HepG2 (cell line): ENCODE measurements around the gene CAPN13. TPM values are rescaled to one million over a fixed set of nuclear protein-coding genes. Genes with fewer than 3 reads are reported as not detected.

Experiments
- ATAC-seq: fragments of 200-7000 bp; cut with Tn5 transposase; 3 replicates; pipeline ENCODE4 v1.9.1; 2020; ENCODE audit warnings: mild to moderate bottlenecking, moderate library complexity
- BruUV-seq: library from RNA; stranded (reverse); fragments of 400-500 nt; replicated peaks from 2 replicates; lab custom pipeline; 2021; lab: Mats Ljungman, UMichigan
- CTCF ChIA-PET: fragments of 300-600 bp; formaldehyde crosslinking; extraction: SDS; loops from one replicate; lab custom pipeline; 2021; ENCODE audit warnings: low total read pairs, inconsistent platforms, low intra/inter-chr PET ratio; lab: Yijun Ruan, JAX
- POLR2A ChIA-PET: fragments of 350-600 bp; sonication (Branson Sonifier 250); formaldehyde crosslinking; loops from one replicate; lab custom pipeline; 2020; ENCODE audit warnings: antibody characterized with exemption, inconsistent platforms; lab: Yijun Ruan, JAX
- DNase-seq: peaks from one replicate; pipeline ENCODE4 v3.0.0-alpha.2; 2015; ENCODE audit warnings: low spot score
- FAIRE-seq: peaks from 3 replicates; lab custom pipeline; 2011; peaks lifted over from hg19 to GRCh38; lab: Jason Lieb, UNC
- H2AFZ ChIP-seq: one replicate; pipeline ENCODE4 v1.6.1; 2011; ENCODE audit warnings: low read length, inconsistent platforms
- H3K27ac ChIP-seq: fragments of 300-600 bp; 3 replicates; pipeline ENCODE4 v1.8.0; 2011; ENCODE audit warnings: mixed run types, mild to moderate bottlenecking, mixed read lengths, low read length, inconsistent platforms; ENCODE audit not compliant: insufficient read depth; ENCODE audit errors: extremely low read length
- H3K27me3 ChIP-seq, 2 experiments: fragments of 200-600 bp in 1 of 2; 2 replicates in 1 of 2; 3 replicates in 1 of 2; pipeline versions ENCODE4 v1.6.0 to v1.8.0; 2011; ENCODE audit warnings: low read length in 2 of 2, mild to moderate bottlenecking in 2 of 2, moderate library complexity in 2 of 2, inconsistent platforms in 1 of 2; ENCODE audit not compliant: insufficient read depth in 2 of 2, control insufficient read depth in 1 of 2
- H3K36me3 ChIP-seq, 2 experiments: fragments of 200-600 bp in 1 of 2; replicated peaks in 1 of 2; 2 replicates in 1 of 2; 3 replicates in 1 of 2; pipeline versions ENCODE4 v1.5.1 to v1.8.0; 2011; ENCODE audit warnings: low read length in 2 of 2, inconsistent platforms in 1 of 2; ENCODE audit not compliant: insufficient read depth in 2 of 2, control insufficient read depth in 1 of 2
- H3K4me1 ChIP-seq: 2 replicates; pipeline ENCODE4 v1.5.1; 2012; ENCODE audit warnings: low read length, inconsistent platforms; ENCODE audit not compliant: insufficient read depth
- H3K4me2 ChIP-seq: 2 replicates; pipeline ENCODE4 v1.6.0; 2011; ENCODE audit warnings: low read depth, low read length, inconsistent platforms
- H3K4me3 ChIP-seq, 3 experiments: fragments of 200-600 bp in 1 of 3; sonication (generic), shearing (Covaris generic) in 1 of 3; replicated peaks in 1 of 3; 2 replicates each; pipeline ENCODE4 v1.5.1; 2011 to 2016; ENCODE audit warnings: low read length in 3 of 3, inconsistent platforms in 2 of 3, low read depth in 2 of 3, mild to moderate bottlenecking in 2 of 3, control low read depth in 1 of 3, mixed read lengths in 1 of 3; ENCODE audit not compliant: insufficient read depth in 1 of 3
- H3K79me2 ChIP-seq: one replicate; pipeline ENCODE4 v1.6.1; 2011; ENCODE audit warnings: low read length, inconsistent platforms; ENCODE audit not compliant: insufficient read depth
- H3K9ac ChIP-seq: 2 replicates; pipeline ENCODE4 v1.6.0; 2011; ENCODE audit warnings: mild to moderate bottlenecking, low read depth, low read length, inconsistent platforms; ENCODE audit not compliant: insufficient read depth
- H3K9me3 ChIP-seq: 2 replicates; pipeline ENCODE4 v1.5.1; 2012; ENCODE audit warnings: mild to moderate bottlenecking, low read length
- H4K20me1 ChIP-seq: 2 replicates; pipeline ENCODE4 v1.6.0; 2011; ENCODE audit warnings: inconsistent platforms, mild to moderate bottlenecking, low read length, moderate library complexity; ENCODE audit not compliant: insufficient read depth
- ARHGAP35 ChIP-seq: sonication (generic); formaldehyde crosslinking; IDR thresholded peaks from 2 replicates; pipeline ENCODE4 v1.9.0; 2022; ENCODE audit warnings: mild to moderate bottlenecking, inconsistent platforms, moderate library complexity, missing genetic modification reagents, borderline replicate concordance
- CBX1 ChIP-seq: IDR thresholded peaks from one replicate; pipeline ENCODE4 v1.6.1; 2016; ENCODE audit warnings: antibody characterized with exemption, low read depth
- CEBPB ChIP-seq: IDR thresholded peaks from 2 replicates; pipeline ENCODE4 v1.6.1; 2011; ENCODE audit warnings: low read depth, low read length, improper control_type of control experiment, borderline replicate concordance
- ERF ChIP-seq: IDR thresholded peaks from 2 replicates; pipeline ENCODE4 v1.6.1; 2018; ENCODE audit warnings: missing biosample characterization, missing genetic modification reagents
- FOXP4 ChIP-seq: sonication (generic); formaldehyde crosslinking; IDR thresholded peaks from 2 replicates; pipeline ENCODE4 v1.4.0; 2020; ENCODE audit warnings: missing genetic modification reagents
- HMGXB4 ChIP-seq, 2 experiments: sonication (generic) in 1 of 2; formaldehyde crosslinking in 1 of 2; IDR thresholded peaks; 2 replicates each; pipeline versions ENCODE4 v1.4.0 to v1.6.1; 2018 to 2020; ENCODE audit warnings: missing genetic modification reagents in 2 of 2, borderline replicate concordance in 1 of 2, low read depth in 1 of 2, mild to moderate bottlenecking in 1 of 2, missing biosample characterization in 1 of 2
- PRMT3 ChIP-seq: sonication (generic); formaldehyde crosslinking; IDR thresholded peaks from 2 replicates; pipeline ENCODE4 v1.8.1; 2022; ENCODE audit warnings: low read depth, mild to moderate bottlenecking, moderate library complexity, missing genetic modification reagents, borderline replicate concordance
- RAD21 ChIP-seq: fragments of 450-650 bp; formaldehyde crosslinking; IDR thresholded peaks from 2 replicates; pipeline ENCODE4 v1.5.0; 2020; ENCODE audit warnings: mild to moderate bottlenecking
- U2AF2 ChIP-seq: fragments of 200-400 bp; formaldehyde crosslinking; IDR thresholded peaks from 2 replicates; pipeline ENCODE4 v1.6.1; 2017; ENCODE audit warnings: low read depth, mild to moderate bottlenecking, low read length
- ZBTB34 ChIP-seq: sonication (generic); formaldehyde crosslinking; IDR thresholded peaks from 2 replicates; pipeline ENCODE4 v1.8.0; 2022; ENCODE audit warnings: mild to moderate bottlenecking, missing genetic modification reagents
- WGBS: methylation state at CpG from one replicate; pipeline ENCODE4 v1.1.6; 2017; ENCODE audit warnings: low lambda C conversion rate; 5-methylcytosine and 5-hydroxymethylcytosine counted together
- in situ Hi-C: cut with HindIII; loops from 2 replicates; pipeline ENCODE4 v1.10.0; 2017; ENCODE audit warnings: low pct_unique_long_range_greater_than_20kb; ENCODE audit not compliant: extremely low pct_ligation_motif_present
- intact Hi-C: fragments of 100-400 bp; cut with micrococcal nuclease; formaldehyde crosslinking; loops from one replicate; pipeline ENCODE4 v1.10.0; 2022; ENCODE audit not compliant: unreplicated experiment
- polyA plus RNA-seq, 8 experiments: library from polyadenylated mRNA; depleted of rRNA in 3 of 8; stranded (reverse) in 7 of 8; unstranded in 1 of 8; fragments of >200 nt; fragmentation: Illumina TruSeq in 4 of 8; extraction: Trizol in 4 of 8; gene quantifications; 2 replicates each; pipeline versions ENCODE4 v1.2.1 to v1.2.3, GENCODE V29; 2011 to 2016; ENCODE audit warnings: low read depth in 4 of 8, missing spikeins in 1 of 8, mixed read lengths in 1 of 8; ENCODE audit not compliant: insufficient read depth in 1 of 8
- total RNA-seq, 5 experiments: library from RNA; depleted of rRNA; stranded (reverse); fragments of >200 nt; fragmentation: Illumina TruSeq; extraction: Trizol; gene quantifications; 2 replicates each; pipeline ENCODE4 v1.2.3, GENCODE V29; 2016; ENCODE audit warnings: low read depth in 1 of 5

CAPN13 gene
- total and polyA plus RNA-seq, 2 of the 13 experiments (the other 11 are each of a cell fraction or from before 2014, with no cell fraction given), result not detected

- no peak for FAIRE-seq
- WGBS, result 32% methylated on average over 7 of the region's 7 CpGs
- Histone ChIP-seq H3K4me3 (no peak overlapping the region), H3K79me2 (no peaks in the 10 kb centered on the region), H3K27me3 (peaks cover 0 to 14% of the 10 kb centered on the region in 2 experiments; a peak in 1 of 5 replicates), H3K27ac (no peak overlapping the region), H3K4me1 (no peaks in the 10 kb centered on the region), H3K36me3 (no peaks in the 10 kb centered on the region), H3K4me2 (no peak overlapping the region), H4K20me1 (no peaks in the 10 kb centered on the region), H2AFZ (no peak overlapping the region), H3K9ac (no peak overlapping the region), H3K9me3 (peaks cover 5% of the 10 kb centered on the region; the same call in 1 of the 2 replicates)
- no peak for ATAC-seq
- ChIA-PET POLR2A (no interaction called here), CTCF (interaction anchor here (1.1 kb wide), 1 partner anchor 484 kb away, joined by 3 read pairs; no protein-coding TSS in a partner anchor)
- in situ Hi-C loops, result no loop called here
- intact Hi-C loops, result no loop called here
- DNase-seq, result no peak
- no TSS peak for BruUV-seq
- TF ChIP-seq CEBPB (no peak), CBX1 (no peak), ARHGAP35 (CRISPR knock-in tag) (no peak), U2AF2 (no peak)
Observed at GRCh38 chr2:30692829-30693275, 114.4 kb downstream of the CAPN13 start.

GRCh38 chr2:30691948-30692828 is 115.1 kb downstream of the CAPN13 start:
- ATAC-seq (peak; percentile 93), FAIRE-seq (no peak), DNase-seq (no peak)
- 0 out of 2 replicates have a peak overlapping the region, but pooled peaks have one; percentile 28 for H3K4me2 ChIP-seq
- in situ Hi-C loops (no loop called here), intact Hi-C loops (no loop called here)
- no peak overlapping the region for H3K27ac ChIP-seq
- CTCF ChIA-PET, result interaction anchor here (1.1 kb wide), 1 partner anchor 484 kb away, joined by 3 read pairs; no protein-coding TSS in a partner anchor
- H3K36me3 ChIP-seq, result no peaks in the 10 kb centered on the region
- H3K4me1 ChIP-seq, result no peaks in the 10 kb centered on the region
- no peak overlapping the region for H3K9ac ChIP-seq
- no TSS peak for BruUV-seq
- no peaks in the 10 kb centered on the region for H4K20me1 ChIP-seq
- no peak overlapping the region; a peak in 1 of 6 replicates for H3K4me3 ChIP-seq
- no peak overlapping the region for H2AFZ ChIP-seq
- H3K9me3 ChIP-seq, result no peaks in the 10 kb centered on the region
- H3K27me3 ChIP-seq, result peaks cover 0 to 14% of the 10 kb centered on the region in 2 experiments; a peak in 1 of 5 replicates
- POLR2A ChIA-PET, result no interaction called here
- H3K79me2 ChIP-seq, result no peaks in the 10 kb centered on the region
- WGBS, result 31% methylated on average over 16 of the region's 16 CpGs
- TF ChIP-seq PRMT3 (CRISPR knock-in tag) (no peak), RAD21 (CRISPR knock-in tag) (0 out of 2 replicates have a peak, but pooled peaks have one; percentile 37), HMGXB4 (CRISPR knock-in tag; IDR thresholded peaks at IDR 0.05; ENCODE audit: borderline replicate concordance in 1 of 2, low read depth in 1 of 2) (0 out of 4 replicates have a peak, but pooled peaks of 1 of the 2 experiments have one; percentile 27), ERF (CRISPR knock-in tag) (no peak), FOXP4 (no peak), ZBTB34 (CRISPR knock-in tag) (no peak)
